ENCODE data around the gene LIFR.

The LIFR gene

DNA sequence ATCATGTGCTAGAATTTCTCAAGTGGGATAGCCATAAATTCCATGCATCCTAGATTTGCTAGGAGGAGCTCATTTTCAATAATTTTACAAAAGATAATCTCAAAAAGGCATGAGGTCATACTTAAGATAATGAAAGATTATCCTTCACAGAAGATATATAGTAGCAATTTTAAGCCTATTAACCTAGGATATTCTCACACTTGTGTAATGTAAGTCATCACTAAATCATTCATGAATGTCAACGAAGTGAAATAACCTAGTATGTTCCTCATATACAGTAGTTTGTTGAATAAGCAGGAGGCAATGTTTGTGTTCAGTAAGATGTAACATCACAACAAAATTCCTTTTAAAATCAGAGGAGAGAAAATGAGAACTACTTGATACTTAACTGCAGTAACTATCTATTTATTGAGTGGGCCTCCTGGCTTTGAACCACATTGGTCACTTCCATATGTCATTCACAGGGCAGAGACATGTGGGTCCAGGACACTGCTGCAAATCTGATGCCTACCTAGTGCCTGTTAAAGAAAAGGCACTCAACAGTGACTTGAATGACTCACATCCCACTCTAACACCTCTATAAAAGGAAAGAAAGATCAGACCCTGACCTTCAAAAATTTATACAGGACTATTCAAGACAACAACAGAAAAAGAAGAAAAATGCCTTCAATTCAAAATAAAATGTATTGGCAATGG, 8.2 kb downstream of the LIFR start:
- DNase-seq: no peak
- peaks cover 19% of the 10 kb centered on the region for H3K4me1 ChIP-seq
- 0 out of 2 replicates have a peak, but pooled peaks cover 4% of the 10 kb centered on the region for H3K36me3 ChIP-seq
- H3K4me3 ChIP-seq (ENCODE audit: low read depth, low read length): no peak overlapping the region
- H3K9me3 ChIP-seq: no peaks in the 10 kb centered on the region
- no peaks in the 10 kb centered on the region for H3K27me3 ChIP-seq
- TF ChIP-seq, protein P1, sequence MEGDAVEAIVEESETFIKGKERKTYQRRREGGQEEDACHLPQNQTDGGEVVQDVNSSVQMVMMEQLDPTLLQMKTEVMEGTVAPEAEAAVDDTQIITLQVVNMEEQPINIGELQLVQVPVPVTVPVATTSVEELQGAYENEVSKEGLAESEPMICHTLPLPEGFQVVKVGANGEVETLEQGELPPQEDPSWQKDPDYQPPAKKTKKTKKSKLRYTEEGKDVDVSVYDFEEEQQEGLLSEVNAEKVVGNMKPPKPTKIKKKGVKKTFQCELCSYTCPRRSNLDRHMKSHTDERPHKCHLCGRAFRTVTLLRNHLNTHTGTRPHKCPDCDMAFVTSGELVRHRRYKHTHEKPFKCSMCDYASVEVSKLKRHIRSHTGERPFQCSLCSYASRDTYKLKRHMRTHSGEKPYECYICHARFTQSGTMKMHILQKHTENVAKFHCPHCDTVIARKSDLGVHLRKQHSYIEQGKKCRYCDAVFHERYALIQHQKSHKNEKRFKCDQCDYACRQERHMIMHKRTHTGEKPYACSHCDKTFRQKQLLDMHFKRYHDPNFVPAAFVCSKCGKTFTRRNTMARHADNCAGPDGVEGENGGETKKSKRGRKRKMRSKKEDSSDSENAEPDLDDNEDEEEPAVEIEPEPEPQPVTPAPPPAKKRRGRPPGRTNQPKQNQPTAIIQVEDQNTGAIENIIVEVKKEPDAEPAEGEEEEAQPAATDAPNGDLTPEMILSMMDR (IDR thresholded peaks at IDR 0.05; ENCODE audit: low read depth, low read length): no peak

DNA sequence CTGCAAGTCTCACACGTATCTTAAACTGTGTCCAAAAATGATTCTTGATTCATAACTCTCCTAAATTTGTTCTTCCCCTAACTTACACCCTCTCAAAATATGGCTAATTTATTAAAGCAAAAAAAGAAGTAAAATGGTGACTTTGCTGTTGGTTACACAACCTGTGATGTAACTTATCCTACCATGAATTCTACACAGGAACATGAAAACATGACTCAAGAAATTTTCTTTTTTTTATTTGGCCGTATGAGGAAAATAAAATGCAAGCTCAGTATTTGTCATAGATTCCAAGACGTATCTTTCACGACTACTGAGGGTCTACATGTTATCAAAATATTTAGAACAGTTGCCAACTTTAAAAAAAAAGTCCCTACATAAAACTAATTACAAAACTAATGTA, 9.2 kb downstream of the LIFR start:
- H3K9me3 ChIP-seq: no peaks in the 10 kb centered on the region
- H3K4me3 ChIP-seq (ENCODE audit: low read depth, low read length): no peak overlapping the region
- 0 out of 2 replicates have a peak, but pooled peaks cover 4% of the 10 kb centered on the region for H3K36me3 ChIP-seq
- H3K27me3 ChIP-seq: no peaks in the 10 kb centered on the region
- DNase-seq: no peak
- H3K4me1 ChIP-seq: peaks cover 19% of the 10 kb centered on the region
- TF ChIP-seq, protein P1 (IDR thresholded peaks at IDR 0.05; ENCODE audit: low read depth, low read length): no peak

DNA sequence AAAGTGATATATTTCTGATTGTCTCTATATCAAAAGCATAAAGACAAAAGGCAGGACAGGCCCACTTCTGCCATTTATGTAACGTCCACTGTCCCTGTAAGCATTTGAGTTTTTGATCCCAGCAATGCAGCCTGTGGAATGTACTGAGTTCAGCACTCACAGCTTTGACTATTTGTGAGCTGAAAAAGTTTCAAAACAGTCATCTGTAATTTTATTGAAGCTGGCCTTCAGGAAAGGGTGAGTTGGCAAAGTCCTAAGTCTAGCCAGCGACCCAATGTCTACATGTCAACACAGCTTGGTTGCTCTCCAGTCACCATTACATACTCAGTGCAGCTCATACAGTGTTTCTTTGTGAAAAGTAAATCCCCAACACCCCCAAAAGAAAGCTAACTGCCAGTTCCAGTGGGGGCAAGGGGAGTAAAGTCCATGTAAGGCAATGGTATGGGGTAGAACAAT, 9.7 kb downstream of the LIFR start:
- no peak for DNase-seq
- no peaks in the 10 kb centered on the region for H3K9me3 ChIP-seq
- H3K27me3 ChIP-seq: no peaks in the 10 kb centered on the region
- H3K4me1 ChIP-seq: peaks cover 18% of the 10 kb centered on the region
- H3K36me3 ChIP-seq: 0 out of 2 replicates have a peak, but pooled peaks cover 4% of the 10 kb centered on the region
- H3K4me3 ChIP-seq (ENCODE audit: low read depth, low read length): no peak overlapping the region
- TF ChIP-seq, protein P1 (IDR thresholded peaks at IDR 0.05; ENCODE audit: low read depth, low read length): no peak

DNA sequence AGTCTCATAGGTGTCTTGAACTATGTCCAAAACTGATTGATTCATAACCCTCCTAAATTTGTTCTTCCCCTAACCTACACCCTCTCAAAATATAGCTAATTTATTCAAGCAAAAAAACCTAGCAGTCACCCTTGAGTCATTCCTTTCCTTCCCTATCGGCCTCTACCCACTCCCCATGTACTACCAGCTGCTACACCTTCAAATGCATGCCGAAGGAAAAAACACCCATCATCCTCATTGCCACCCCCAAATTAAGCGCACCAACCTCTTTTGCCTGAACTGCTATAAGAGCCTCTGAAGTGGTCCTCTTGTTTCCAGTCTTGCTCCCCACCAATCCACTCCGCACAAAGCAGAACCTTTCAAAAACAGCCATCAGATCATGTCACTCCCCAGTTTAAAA, 12.6 kb downstream of the LIFR start:
- no peaks in the 10 kb centered on the region for H3K9me3 ChIP-seq
- H3K27me3 ChIP-seq: no peaks in the 10 kb centered on the region
- H3K4me3 ChIP-seq (ENCODE audit: low read depth, low read length): no peak overlapping the region
- no peaks in the 10 kb centered on the region for H3K36me3 ChIP-seq
- no peak for DNase-seq
- H3K4me1 ChIP-seq: peaks cover 23% of the 10 kb centered on the region
- TF ChIP-seq, protein P1 (IDR thresholded peaks at IDR 0.05; ENCODE audit: low read depth, low read length): no peak

DNA sequence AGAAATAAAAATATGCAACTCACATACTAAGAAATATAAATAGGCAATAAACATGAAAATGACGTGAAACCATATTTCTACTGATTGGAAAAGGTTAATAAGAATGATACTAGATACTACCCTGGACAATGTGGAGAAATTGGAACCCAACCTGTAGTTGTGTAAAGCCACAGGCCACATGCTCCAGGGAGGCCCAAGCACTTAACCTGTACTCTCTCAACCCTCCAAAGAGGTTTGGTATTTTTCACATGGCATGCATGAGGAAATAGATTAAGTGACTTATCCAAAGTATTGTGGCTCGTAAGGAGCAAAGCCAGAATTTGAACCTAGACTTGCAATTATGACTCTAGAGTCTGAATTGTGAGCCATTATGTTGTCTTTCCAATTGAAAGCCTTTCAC, 13.4 kb downstream of the LIFR start:
- no peak overlapping the region for H3K4me3 ChIP-seq (ENCODE audit: low read depth, low read length)
- no peak for DNase-seq
- no peaks in the 10 kb centered on the region for H3K36me3 ChIP-seq
- H3K4me1 ChIP-seq: peaks cover 15% of the 10 kb centered on the region
- TF ChIP-seq, protein P1 (IDR thresholded peaks at IDR 0.05; ENCODE audit: low read depth, low read length): no peak
- H3K9me3 ChIP-seq: no peaks in the 10 kb centered on the region
- H3K27me3 ChIP-seq: no peaks in the 10 kb centered on the region

DNA sequence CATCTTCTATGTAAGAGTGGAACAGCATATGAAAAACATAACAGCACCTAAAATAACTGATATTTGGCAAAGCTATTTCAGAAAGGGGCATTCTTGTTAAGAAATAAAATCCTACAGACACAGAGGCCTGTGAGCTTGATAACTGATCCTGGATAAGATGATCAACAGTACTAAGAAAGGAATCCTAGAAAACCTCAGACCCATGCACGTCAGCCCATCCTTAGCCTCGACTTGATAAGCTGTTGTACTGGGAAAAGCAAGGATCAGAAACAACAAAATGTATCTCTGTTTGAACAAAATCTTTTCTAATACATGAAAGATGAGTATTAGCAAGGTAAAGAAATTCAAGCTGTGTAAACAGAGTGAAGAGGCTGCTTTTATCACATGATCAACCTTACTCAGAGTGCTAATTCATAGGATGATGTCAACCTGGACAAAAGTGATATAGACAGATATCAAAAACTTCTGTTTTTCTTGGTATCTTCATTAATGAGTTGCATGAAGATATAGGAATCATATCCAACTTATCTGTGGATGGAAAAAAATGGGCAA, 15.2 kb downstream of the LIFR start:
- Histone ChIP-seq H3K9me3 (no peaks in the 10 kb centered on the region), H3K36me3 (no peaks in the 10 kb centered on the region), H3K4me3 (ENCODE audit: low read depth, low read length) (no peak overlapping the region), H3K4me1 (peaks cover 15% of the 10 kb centered on the region), H3K27me3 (no peaks in the 10 kb centered on the region)
- TF ChIP-seq, protein P1 (IDR thresholded peaks at IDR 0.05; ENCODE audit: low read depth, low read length): no peak
- no peak for DNase-seq

All from BE2C (cell line).